Measurements from ENCODE around the gene DNAJC15. TPM values are rescaled to one million over a fixed set of nuclear protein-coding genes. Genes with fewer than 3 reads are reported as not detected.

Gene DNAJC15
- total and polyA plus RNA-seq, 2 donors (not counting 3 experiments of a cell fraction or from before 2014, with no cell fraction given), result 21.8 to 40.8 TPM

GRCh38 chr13:43126420-43126819 is 103.0 kb downstream of the DNAJC15 start:
- no peaks in the 10 kb centered on the region for H3K4me1 ChIP-seq (ENCODE audit: control insufficient read depth, extremely low read depth, insufficient read depth, low read length)
- dilution Hi-C loops (cut with MboI; ENCODE audit: extremely low pct_ligation_motif_present, low sequenced_read_pairs), result no loop called here
- H3K9me3 ChIP-seq (replicated peaks; ENCODE audit: control insufficient read depth, insufficient read depth, low read length), result no peaks in the 10 kb centered on the region
- H3K9me1 ChIP-seq (replicated peaks; ENCODE audit: control insufficient read depth, extremely low read depth, insufficient read depth, low read length), result no peaks in the 10 kb centered on the region
- no peaks in the 10 kb centered on the region for H4K20me1 ChIP-seq (replicated peaks; ENCODE audit: control insufficient read depth, extremely low read depth, insufficient read depth, low read length)
- TF ChIP-seq CTCF (IDR thresholded peaks at IDR 0.05; ENCODE audit: extremely low read depth in 1 of 2, insufficient read depth in 1 of 2, low read depth in 1 of 2, low read length in 2 of 2) (no peak), FOS (IDR thresholded peaks at IDR 0.05; ENCODE audit: borderline replicate concordance, insufficient read depth, low read length) (no peak), EZH2 (IDR thresholded peaks at IDR 0.05; ENCODE audit: borderline replicate concordance, low read depth, low read length, severe bottlenecking) (no peak), MYC (IDR thresholded peaks at IDR 0.05; ENCODE audit: low read depth, low read length) (no peak), JUN (IDR thresholded peaks at IDR 0.05; ENCODE audit: borderline replicate concordance, insufficient read depth, insufficient read length, low read depth) (no peak), POLR2AphosphoS5 (IDR thresholded peaks at IDR 0.05; ENCODE audit: insufficient read depth, low read depth, low read length) (no peak), MAX (IDR thresholded peaks at IDR 0.05; ENCODE audit: insufficient read depth, insufficient read length) (no peak), POLR2A (IDR thresholded peaks at IDR 0.05; ENCODE audit: low read depth, low read length) (no peak)
- CTCF ChIA-PET, result no interaction called here
- no peak overlapping the region for H3K4me3 ChIP-seq (replicated peaks in 1 of 3; ENCODE audit: insufficient read depth in 1 of 3, low read depth in 1 of 3, low read length in 3 of 3)
- no peak for FAIRE-seq
- BruUV-seq (replicated peaks), result no TSS peak
- H3K27me3 ChIP-seq (ENCODE audit: control insufficient read depth in 2 of 2, insufficient read depth in 2 of 2, low read length in 2 of 2), result peaks cover 0 to 5% of the 10 kb centered on the region in 2 experiments
- H3K27ac ChIP-seq (ENCODE audit: insufficient read depth, low read depth, low read length), result no peak overlapping the region
- H3K79me2 ChIP-seq (ENCODE audit: control insufficient read depth, insufficient read depth, low read length), result no peaks in the 10 kb centered on the region
- H3K4me2 ChIP-seq (ENCODE audit: insufficient read depth, low read length), result no peak overlapping the region
- no peak overlapping the region for H3K9ac ChIP-seq (replicated peaks; ENCODE audit: extremely low read depth, insufficient read depth, low read length)
- H2AFZ ChIP-seq (ENCODE audit: low read depth, low read length), result no peak overlapping the region
- intact Hi-C loops (cut with micrococcal nuclease), result no loop called here
- POLR2A ChIA-PET, result no interaction called here
- no peaks in the 10 kb centered on the region for H3K36me3 ChIP-seq (ENCODE audit: control insufficient read depth in 2 of 2, extremely low read depth in 1 of 2, insufficient read depth in 2 of 2, low read length in 2 of 2)
- DNase-seq (ENCODE audit: low read depth, low spot score), result no peak
